ENCODE results near the gene FAM234B. TPM values are rescaled to one million over a fixed set of nuclear protein-coding genes. Genes with fewer than 3 reads are reported as not detected.

FAM234B gene
- total and polyA plus RNA-seq, 7 donors = 0.89 to 4.0 (median 2.1) TPM

DNA sequence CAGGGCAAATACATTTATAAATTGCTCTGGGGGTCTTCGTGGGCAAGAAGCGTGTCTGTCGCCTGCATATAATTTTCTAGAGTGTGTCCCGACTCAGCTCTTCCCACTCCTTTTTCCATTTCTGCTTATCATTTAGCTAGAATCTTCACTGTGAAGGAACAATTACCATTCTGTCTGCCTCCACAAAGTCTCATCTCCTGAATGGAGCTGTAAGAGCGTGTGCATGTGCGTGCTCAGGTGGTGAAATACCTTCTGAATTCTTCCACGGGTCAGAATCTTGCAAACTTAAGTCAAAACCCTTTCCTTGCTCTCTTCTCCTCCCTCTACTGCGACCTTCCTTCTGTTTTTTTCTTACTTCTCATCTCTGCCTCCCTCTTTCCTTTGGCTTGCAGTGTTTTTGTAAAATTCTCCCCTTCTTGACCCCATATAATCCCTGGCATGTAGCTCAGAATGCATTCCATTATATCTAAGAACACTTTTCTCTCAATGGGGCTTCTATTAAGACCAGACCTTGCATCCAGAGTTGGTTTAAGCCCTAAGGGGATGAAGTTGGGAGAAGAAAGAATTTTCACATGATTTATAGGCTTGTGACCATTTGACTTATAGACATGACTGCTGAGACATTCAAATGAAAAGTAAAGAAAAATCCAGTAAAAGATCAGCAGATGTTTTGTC, 84.2 kb downstream of the FAM234B start:
- H3K27me3 ChIP-seq (ENCODE audit: insufficient read depth in 3 of 3, low read length in 2 of 3) = no peaks in the 10 kb centered on the region
- intact Hi-C loops (cut with DNase I) = no loop called here
- DNase-seq (no peak), ATAC-seq (no peak)
- WGBS, 3 donors = 78 to 87% (median 85%) methylated on average over 8 of the region's 8 CpGs
- no peaks in the 10 kb centered on the region for H3K9me3 ChIP-seq
- H3K27ac ChIP-seq = no peak overlapping the region
- no peaks in the 10 kb centered on the region for H3K4me1 ChIP-seq
- no peaks in the 10 kb centered on the region for H3K36me3 ChIP-seq (ENCODE audit: insufficient read depth in 1 of 2, low read depth in 1 of 2)
- no peak overlapping the region for H3K4me3 ChIP-seq
- TF ChIP-seq, protein P1, sequence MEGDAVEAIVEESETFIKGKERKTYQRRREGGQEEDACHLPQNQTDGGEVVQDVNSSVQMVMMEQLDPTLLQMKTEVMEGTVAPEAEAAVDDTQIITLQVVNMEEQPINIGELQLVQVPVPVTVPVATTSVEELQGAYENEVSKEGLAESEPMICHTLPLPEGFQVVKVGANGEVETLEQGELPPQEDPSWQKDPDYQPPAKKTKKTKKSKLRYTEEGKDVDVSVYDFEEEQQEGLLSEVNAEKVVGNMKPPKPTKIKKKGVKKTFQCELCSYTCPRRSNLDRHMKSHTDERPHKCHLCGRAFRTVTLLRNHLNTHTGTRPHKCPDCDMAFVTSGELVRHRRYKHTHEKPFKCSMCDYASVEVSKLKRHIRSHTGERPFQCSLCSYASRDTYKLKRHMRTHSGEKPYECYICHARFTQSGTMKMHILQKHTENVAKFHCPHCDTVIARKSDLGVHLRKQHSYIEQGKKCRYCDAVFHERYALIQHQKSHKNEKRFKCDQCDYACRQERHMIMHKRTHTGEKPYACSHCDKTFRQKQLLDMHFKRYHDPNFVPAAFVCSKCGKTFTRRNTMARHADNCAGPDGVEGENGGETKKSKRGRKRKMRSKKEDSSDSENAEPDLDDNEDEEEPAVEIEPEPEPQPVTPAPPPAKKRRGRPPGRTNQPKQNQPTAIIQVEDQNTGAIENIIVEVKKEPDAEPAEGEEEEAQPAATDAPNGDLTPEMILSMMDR (IDR thresholded peaks at IDR 0.05) = no peak

DNA sequence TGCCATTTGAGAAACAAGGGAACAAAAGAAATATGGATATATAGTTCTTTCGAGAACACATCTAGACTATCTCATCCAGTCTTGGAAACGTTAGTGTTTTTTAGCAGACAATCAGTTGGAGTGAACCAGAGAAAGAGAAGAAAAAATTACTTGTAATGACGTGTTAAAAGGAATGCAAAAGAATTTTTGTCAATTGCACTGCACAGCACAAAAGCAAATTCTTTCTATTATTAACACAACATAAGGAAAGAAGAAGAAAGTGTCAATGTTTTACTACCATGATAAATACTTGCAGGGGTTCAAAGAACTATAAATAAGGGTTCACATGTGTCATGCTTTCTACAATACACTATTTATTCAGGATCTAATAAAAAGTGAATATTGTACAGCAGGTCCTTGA, 86.8 kb downstream of the FAM234B start:
- WGBS, 3 donors = 46 to 64% (median 56%) methylated on average over 3 of the region's 3 CpGs
- Histone ChIP-seq H3K27ac (no peak overlapping the region), H3K9me3 (no peaks in the 10 kb centered on the region), H3K27me3 (ENCODE audit: insufficient read depth in 3 of 3, low read length in 2 of 3) (no peaks in the 10 kb centered on the region), H3K4me1 (no peaks in the 10 kb centered on the region), H3K4me3 (no peak overlapping the region), H3K36me3 (ENCODE audit: insufficient read depth in 1 of 2, low read depth in 1 of 2) (no peaks in the 10 kb centered on the region)
- DNase-seq = no peak
- TF ChIP-seq, protein P1 (IDR thresholded peaks at IDR 0.05) = no peak
- intact Hi-C loops (cut with DNase I) = no loop called here
- ATAC-seq = no peak

Other genes with a start within 250 kb of the FAM234B start
- 10 to 100 TPM; 39.6 to 51.4 (median 45.7) TPM for gene DDX47, start 231.0 kb upstream of the FAM234B start, total RNA-seq
- gene DDX47, start 231.0 kb upstream of the FAM234B start, polyA plus RNA-seq = 10 to 100 TPM; 44.5 to 69.5 (median 65.4) TPM
- gene GPRC5A, start 152.8 kb upstream of the FAM234B start, total RNA-seq = under 1 TPM; 0.28 to 0.99 (median 0.36) TPM
- under 1 TPM; 0.09 to 0.10 (median 0.09) TPM for gene GPRC5A, start 152.8 kb upstream of the FAM234B start, polyA plus RNA-seq
- not detected for gene GPRC5D, start 92.2 kb upstream of the FAM234B start, total RNA-seq
- gene GPRC5D, start 92.2 kb upstream of the FAM234B start, polyA plus RNA-seq = not detected
- gene HEBP1, start 44.1 kb upstream of the FAM234B start, total RNA-seq = 10 to 100 TPM; 27.0 to 39.3 (median 35.5) TPM
- 10 to 100 TPM; 19.4 to 38.4 (median 31.5) TPM for gene HEBP1, start 44.1 kb upstream of the FAM234B start, polyA plus RNA-seq
- not detected for gene GSG1, start 59.3 kb downstream of the FAM234B start, total RNA-seq
- gene GSG1, start 59.3 kb downstream of the FAM234B start, polyA plus RNA-seq = not detected
- gene EMP1, start 152.3 kb downstream of the FAM234B start, total RNA-seq = 100 to 1,000 TPM in 1 of 4 donors, 10 to 100 TPM in 3; 49.8 to 123 (median 74.1) TPM
- gene EMP1, start 152.3 kb downstream of the FAM234B start, polyA plus RNA-seq = 10 to 100 TPM; 11.0 to 28.3 (median 14.4) TPM